Lower lobe of right lung (tissue), 2 donors: ENCODE results near the gene MCTP1. TPM values are rescaled to one million over a fixed set of nuclear protein-coding genes. Genes with fewer than 3 reads are reported as not detected.

Experiments used
- ATAC-seq, 2 donors: fragments of 200-7000 bp; cut with Tn5 transposase; one replicate each; pipeline ENCODE4 v1.9.1; 2020 to 2022; ENCODE audit warnings: mild to moderate bottlenecking in 2 of 2, moderate library complexity in 2 of 2
- DNase-seq: peaks from one replicate; pipeline ENCODE4 v3.0.0-alpha.2; 2020
- H3K27ac ChIP-seq: fragments of 200-600 bp; one replicate; pipeline ENCODE4 v1.8.0; 2022
- H3K27me3 ChIP-seq: fragments of 200-600 bp; one replicate; pipeline ENCODE4 v1.8.0; 2022; ENCODE audit warnings: low read depth
- H3K36me3 ChIP-seq: fragments of 200-600 bp; one replicate; pipeline ENCODE4 v1.8.0; 2022; ENCODE audit warnings: mild to moderate bottlenecking
- H3K4me1 ChIP-seq: fragments of 200-600 bp; one replicate; pipeline ENCODE4 v1.8.0; 2022
- H3K4me3 ChIP-seq: fragments of 200-600 bp; one replicate; pipeline ENCODE4 v1.8.0; 2022; ENCODE audit warnings: mild to moderate bottlenecking
- H3K9me3 ChIP-seq: fragments of 200-600 bp; one replicate; pipeline ENCODE4 v1.8.0; 2022
- CTCF ChIP-seq: fragments of 200-600 bp; IDR thresholded peaks from one replicate; pipeline ENCODE4 v1.8.0; 2022; ENCODE audit warnings: antibody characterized with exemption, mild to moderate bottlenecking
- intact Hi-C: fragments of 100-400 bp; cut with DNase I; formaldehyde crosslinking; loops from one replicate; pipeline ENCODE4 v1.11.0; 2022
- total RNA-seq: library from RNA; stranded (reverse); fragmentation: NEBNext Ultra II Directional; extraction: Animal tissue kit (Norgen Biotek cat#: 25700); gene quantifications from one replicate; pipeline ENCODE4 v1.2.1, GENCODE V29; 2021
- donor health status: DM: no; HTN: yes; CAD: no; lungs with severe emphysema.

The MCTP1 gene
- total RNA-seq, 1 donor from 2014 or later: 38.7 TPM

- Histone ChIP-seq H3K27me3 (no peaks in the 10 kb centered on the region), H3K4me1 (no peaks in the 10 kb centered on the region), H3K4me3 (no peak overlapping the region), H3K36me3 (peaks cover 9% of the 10 kb centered on the region), H3K9me3 (no peaks in the 10 kb centered on the region), H3K27ac (no peak overlapping the region)
- no peak for TF ChIP-seq CTCF
- ATAC-seq (no peak), DNase-seq (no peak)
- intact Hi-C loops: no loop called here
These were observed 394.0 kb downstream of the MCTP1 start for GRCh38 chr5:94890907-94891306.

GRCh38 chr5:94888674-94889073 is 396.2 kb downstream of the MCTP1 start:
- no peak for ATAC-seq
- DNase-seq: no peak
- H3K36me3 ChIP-seq: peaks cover 9% of the 10 kb centered on the region
- no peak for TF ChIP-seq CTCF
- H3K9me3 ChIP-seq: no peaks in the 10 kb centered on the region
- H3K4me3 ChIP-seq: no peak overlapping the region
- no peaks in the 10 kb centered on the region for H3K4me1 ChIP-seq
- no peak overlapping the region for H3K27ac ChIP-seq
- intact Hi-C loops: no loop called here
- H3K27me3 ChIP-seq: no peaks in the 10 kb centered on the region

GRCh38 chr5:94885931-94886330 is 399.0 kb downstream of the MCTP1 start:
- Histone ChIP-seq H3K9me3 (no peaks in the 10 kb centered on the region), H3K27me3 (no peaks in the 10 kb centered on the region), H3K4me1 (no peaks in the 10 kb centered on the region), H3K36me3 (peaks cover 5% of the 10 kb centered on the region), H3K4me3 (no peak overlapping the region), H3K27ac (no peak overlapping the region)
- no peak for TF ChIP-seq CTCF
- ATAC-seq (no peak), DNase-seq (no peak)
- intact Hi-C loops: no loop called here

GRCh38 chr5:94884311-94884710 is 400.6 kb downstream of the MCTP1 start:
- Histone ChIP-seq H3K36me3 (no peaks in the 10 kb centered on the region), H3K4me3 (no peak overlapping the region), H3K27ac (no peak overlapping the region), H3K9me3 (no peaks in the 10 kb centered on the region), H3K4me1 (no peaks in the 10 kb centered on the region), H3K27me3 (no peaks in the 10 kb centered on the region)
- DNase-seq: no peak
- no peak for TF ChIP-seq CTCF
- ATAC-seq: no peak
- intact Hi-C loops: no loop called here

- intact Hi-C loops: no loop called here
- Histone ChIP-seq H3K4me3 (no peak overlapping the region), H3K9me3 (no peaks in the 10 kb centered on the region), H3K4me1 (no peaks in the 10 kb centered on the region), H3K36me3 (peaks cover 4% of the 10 kb centered on the region), H3K27me3 (no peaks in the 10 kb centered on the region), H3K27ac (no peak overlapping the region)
- ATAC-seq: no peak
- DNase-seq: no peak
- no peak for TF ChIP-seq CTCF
These were observed 412.4 kb downstream of the MCTP1 start for GRCh38 chr5:94872526-94872925.
